Mucosa of gallbladder (tissue), 1 donor: ENCODE results near the gene CDC42SE2. TPM values are rescaled to one million over a fixed set of nuclear protein-coding genes. Genes with fewer than 3 reads are reported as not detected.
A peak's percentile ranks its signal among the peaks of the same experiment; 100 is the strongest.
"Not testable (repeated sequence)": the region's sequence is repeated elsewhere in the genome, so short reads cannot be mapped to it uniquely, and the experiment has no call there.

Experiments
- DNase-seq: peaks from one replicate; pipeline ENCODE4 v3.0.0-alpha.2; 2020; ENCODE audit warnings: low spot score
- total RNA-seq: library from RNA; stranded (reverse); gene quantifications from one replicate; pipeline ENCODE4 v1.2.1, GENCODE V29; 2021
- donor health status: DM: no; HTN: no; CAD: no.

Gene CDC42SE2
- total RNA-seq, 1 donor from 2014 or later = 47.6 TPM

DNA sequence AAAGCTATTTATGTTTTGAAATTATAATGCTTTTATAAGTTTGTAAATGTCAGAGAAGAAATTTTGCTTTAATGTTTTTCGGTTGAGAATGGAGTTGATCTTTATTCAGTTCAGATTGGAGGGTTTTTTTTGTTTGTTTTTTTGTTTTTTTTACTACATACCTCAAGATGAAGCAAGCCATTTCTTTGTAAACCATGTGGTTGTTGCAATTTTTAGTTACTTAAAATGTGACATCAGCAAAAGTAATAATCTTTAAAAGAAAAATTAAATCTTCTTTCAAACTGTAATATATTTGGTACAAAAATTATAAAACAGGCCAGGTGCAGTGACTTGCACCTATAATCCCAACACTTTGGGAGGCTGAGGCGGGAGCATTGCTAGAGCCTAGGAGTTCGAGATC lies 102.6 kb downstream of the CDC42SE2 start:
- no peak for DNase-seq

DNA sequence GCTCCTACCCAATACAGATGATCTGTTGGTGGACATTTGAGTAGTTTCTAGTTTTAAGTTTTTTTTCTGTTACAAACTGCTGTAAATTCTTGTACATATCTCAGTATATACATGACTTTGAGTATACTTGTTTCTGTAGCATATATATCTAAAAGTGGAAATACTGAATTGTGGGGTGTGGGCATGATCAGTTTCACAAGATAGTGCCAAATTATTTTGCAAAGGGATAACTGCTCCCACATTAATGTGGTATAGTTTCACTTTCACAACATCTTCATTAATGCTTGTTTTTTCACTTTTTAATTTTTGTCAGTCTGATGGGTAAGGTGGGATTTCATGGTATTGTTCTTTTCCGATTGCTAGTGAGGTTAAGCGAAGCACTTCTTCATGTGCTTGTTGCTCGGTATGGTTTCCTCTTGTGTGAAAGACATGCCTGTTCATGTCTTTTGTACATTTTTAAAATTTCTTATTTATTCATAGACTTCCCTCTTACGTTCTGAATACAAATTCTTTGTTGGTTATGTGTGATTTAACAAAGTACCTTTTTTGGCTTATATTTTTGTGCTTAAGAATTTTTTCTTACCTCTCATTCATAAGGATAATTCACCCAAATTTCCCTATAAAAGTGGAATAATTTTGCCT lies 103.5 kb downstream of the CDC42SE2 start:
- no peak for DNase-seq

DNA sequence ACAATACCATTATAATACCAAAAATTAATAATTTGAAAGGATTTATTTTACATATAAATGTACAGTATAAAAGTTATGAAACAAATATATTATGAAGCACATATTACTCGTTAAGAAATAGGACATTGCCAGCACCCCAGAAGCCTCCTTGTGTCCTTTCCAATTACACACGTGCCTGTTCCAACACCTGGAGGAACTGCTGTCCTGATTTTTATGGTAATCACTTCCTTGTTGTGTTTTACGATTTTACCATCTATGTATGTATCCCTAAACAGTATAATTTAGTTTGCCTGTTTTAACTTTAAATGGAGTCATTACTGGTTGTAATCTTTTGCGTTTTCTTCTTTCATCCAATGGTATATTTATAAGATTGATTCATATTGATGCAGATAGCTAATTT lies 105.0 kb downstream of the CDC42SE2 start:
- no peak for DNase-seq

DNA sequence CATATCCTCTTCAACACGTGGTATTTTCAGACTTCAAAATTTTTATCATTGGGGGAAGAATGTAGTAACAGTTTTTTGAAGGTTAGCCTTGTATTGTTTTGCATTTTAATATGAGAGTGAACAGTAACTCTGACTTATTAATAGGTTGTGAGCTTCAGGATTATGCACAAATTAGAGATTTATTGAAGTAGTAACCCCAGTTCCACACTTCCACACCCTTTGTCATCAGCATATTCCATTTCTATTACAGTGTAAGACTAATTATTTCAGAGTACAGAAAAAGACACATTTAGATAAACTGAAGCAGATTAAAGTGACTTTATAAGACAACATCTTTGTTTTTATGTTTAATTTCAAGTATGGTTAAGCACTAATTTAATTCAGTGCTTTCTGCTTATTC lies 105.7 kb downstream of the CDC42SE2 start:
- DNase-seq = no peak

DNA sequence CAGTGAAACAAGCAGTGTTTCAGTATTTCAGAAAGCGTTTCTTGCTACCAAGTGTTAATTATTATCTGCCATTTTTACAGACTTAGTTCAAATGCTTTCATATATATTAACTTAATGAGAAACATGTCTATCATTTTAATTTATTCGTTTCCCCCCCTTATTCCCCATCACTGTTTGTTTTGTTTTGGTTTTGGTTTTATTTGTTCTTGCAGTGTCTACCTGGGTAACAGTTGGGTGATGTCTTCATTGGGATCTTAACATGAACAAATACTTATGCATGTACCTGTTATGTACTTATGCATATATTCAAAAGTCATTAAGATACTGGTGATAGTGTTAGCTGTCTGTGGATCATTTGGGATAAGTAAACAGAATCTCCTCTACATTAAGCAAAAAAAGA lies 108.0 kb downstream of the CDC42SE2 start:
- no peak for DNase-seq

DNA sequence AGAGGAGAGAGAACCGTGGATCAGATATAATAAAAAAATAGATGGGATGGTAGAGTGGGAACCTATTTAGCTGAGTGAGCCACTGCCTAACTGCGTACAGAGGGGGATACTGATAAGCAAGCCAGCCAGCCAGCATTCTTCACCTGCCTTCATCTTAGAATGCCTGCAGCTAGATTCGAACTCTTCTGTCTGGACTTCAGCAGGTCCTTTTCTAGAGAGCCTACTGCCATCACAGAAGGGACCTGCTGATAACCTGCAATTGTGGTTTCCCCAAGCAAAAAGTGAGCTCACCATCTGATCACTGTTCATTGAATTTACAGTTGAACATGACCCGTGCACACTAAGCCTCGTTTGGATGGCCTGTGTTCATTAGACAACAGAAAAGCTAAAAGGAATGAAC lies 109.4 kb downstream of the CDC42SE2 start:
- DNase-seq = no peak

DNA sequence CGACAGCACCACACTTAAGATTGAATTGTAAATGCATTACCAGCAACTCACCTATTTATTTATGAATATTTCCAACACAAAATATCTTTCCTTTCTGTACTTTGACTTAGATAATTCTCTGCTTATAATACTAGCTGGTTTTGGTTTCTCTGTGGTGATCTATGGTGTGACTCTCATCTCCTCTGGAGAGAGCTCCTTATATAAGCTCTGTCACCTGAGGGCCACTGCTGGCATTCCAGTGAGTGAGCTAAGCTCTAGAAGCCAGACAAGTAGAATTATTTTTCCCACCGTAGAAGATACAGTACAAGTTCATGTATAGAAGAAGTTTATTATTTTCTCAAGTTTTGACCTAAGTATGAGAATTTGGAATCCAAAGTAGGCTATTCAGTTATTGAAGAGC lies 111.5 kb downstream of the CDC42SE2 start:
- no peak for DNase-seq

DNA sequence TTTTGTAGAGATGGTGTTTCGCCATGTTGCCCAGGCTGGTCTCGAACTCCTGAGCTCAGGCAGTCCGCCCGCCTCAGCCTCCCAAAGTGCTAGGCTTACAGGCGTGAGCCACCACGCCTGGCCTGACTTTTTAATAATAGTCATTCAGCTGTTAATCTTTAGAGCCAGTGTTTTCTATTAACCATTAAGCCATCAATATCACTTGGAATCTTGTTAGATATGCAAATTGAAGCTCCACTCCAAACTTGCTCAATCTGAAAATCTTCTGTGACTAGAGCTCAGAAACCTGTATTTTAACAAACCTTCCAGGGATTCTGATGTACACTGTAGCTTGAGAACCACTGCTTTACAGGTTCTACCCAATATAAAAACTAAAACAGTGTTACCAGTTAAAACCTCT lies 113.5 kb downstream of the CDC42SE2 start:
- no peak for DNase-seq

DNA sequence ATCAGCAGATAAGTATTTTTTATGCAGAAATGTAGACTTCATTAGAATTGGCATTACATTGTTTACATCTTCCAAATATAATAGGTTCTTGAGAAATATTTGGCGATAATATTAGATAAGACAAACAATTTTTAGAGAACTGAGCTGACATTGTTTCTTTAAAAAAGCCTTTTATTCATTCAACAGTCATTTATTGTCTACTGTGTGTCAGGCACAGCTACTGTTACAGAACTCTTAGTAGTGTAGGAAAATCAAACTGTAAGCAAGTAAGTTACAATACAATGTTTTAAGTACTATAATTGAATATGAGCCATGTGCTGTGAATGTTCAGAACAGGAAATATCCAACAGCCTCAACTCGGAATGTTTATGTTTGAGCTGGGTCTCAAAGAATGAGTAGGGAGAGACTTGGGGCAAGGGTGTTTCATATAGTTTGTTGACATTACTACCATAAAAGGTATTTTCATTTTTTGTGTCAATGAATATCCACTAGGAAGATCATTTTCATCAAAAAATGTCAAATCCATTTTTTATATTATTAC lies 114.0 kb downstream of the CDC42SE2 start:
- DNase-seq = no peak

DNA sequence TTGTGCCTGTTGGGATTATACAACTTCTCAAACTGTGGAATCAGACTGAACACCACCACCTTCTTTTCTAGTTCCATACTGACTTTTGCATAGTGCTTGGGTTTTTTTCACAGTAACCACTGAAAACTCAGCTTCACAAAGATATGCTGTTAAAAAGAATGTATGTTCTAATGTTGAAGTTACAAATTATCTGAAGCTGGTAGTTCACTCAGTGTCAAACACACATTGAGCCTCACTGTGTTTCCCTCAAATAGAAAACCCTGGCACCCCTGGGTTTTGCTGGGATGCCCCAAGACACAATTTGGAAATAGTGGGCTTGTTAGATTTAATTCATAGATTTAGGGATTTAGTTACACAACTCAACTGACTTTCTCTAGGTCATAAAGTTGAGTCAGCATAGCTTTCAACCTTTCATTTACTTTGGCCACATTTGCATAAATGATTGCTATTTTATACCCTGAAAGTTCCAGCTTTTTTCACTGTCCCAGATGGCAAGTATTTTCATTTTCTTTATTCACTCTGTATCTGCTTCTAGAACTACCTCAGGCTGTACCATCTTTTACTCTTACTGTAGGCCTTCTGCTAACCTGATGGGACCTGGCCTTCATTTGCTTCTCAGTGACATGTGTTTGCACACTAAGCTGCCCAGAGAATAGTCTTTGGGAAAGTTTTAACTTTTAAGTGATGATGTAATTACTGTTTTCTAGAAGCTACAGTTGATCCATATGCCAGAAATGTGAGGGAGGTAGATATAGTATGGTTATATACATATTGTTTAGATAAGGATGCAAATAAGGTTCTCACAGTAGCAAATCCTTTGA lies 115.1 kb downstream of the CDC42SE2 start:
- DNase-seq = no peak

DNA sequence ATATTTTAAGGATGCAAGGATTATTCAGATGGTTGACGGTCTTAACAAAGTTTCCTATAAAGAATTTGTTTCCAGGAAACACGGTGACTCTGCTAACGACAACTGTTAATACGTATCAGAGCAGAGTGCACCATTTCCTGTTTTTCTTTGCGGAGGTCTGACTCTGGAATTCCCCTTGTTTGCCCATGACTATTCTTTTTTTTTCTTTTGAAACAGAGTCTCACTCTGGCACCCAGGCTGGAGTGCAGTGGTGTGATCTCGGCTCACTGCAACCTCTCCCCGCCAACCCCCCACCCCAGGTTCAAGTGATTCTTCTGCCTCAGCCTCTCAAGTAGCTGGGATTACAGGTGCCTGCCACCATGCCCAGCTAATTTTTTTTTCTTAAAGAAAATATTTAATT lies 115.9 kb downstream of the CDC42SE2 start:
- peak; percentile 27 for DNase-seq

DNA sequence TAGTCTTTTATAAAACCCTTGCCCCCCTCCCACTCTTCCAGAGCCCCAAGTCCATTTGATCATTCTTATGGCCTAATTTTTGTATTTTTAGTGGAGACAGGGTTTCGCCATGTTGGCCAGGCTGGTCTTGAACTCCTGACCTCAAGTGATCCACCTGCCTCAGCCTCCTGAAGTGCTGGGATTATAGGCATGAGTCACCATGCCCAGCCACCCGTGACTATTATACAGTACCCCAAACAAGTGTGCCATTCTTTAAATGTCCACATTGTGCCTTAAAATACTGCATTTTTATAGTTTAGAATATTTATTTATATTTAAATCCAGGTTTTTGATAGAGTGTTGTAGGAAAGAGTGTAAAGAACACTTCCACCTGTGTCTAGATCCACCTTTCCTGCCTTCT lies 116.4 kb downstream of the CDC42SE2 start:
- not testable (repeated sequence) for DNase-seq

DNA sequence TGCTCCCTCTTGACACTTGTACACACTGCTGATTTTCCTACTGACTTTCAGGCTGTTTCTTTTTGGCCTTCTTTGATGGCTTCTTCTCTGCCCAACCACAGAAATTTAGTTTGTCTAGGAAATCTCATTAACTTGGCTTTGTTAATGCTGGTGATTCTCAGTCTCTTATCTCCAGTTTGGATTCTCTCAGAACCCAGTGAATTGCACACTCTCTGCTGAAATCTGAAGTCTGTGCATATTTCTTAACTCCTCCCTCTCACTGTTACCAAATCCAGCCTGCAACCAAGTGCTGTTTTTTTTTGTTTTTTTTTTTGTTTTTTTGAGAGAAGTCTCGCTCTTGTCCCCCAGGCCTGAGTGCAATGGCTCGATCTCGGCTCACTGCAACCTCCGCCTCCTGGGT lies 117.2 kb downstream of the CDC42SE2 start:
- DNase-seq = no peak

DNA sequence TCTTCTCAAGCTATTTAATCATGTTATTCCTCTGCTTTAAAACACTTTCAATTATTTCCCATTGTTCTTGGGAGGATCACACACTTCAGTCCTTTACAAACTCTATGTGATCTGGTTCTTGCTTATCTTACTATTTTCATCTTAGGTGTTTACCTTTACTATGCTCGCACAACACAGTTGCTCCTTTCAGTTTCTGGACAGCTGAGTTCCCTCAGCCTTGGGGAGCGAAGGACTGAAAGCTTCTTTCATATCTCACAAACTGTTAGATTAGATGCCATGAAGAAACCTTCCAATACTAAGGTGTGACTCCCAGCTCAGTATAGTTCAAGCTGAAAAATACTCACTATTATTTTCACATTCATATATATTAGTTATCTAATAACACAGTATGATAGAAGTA lies 117.9 kb downstream of the CDC42SE2 start:
- no peak for DNase-seq

DNA sequence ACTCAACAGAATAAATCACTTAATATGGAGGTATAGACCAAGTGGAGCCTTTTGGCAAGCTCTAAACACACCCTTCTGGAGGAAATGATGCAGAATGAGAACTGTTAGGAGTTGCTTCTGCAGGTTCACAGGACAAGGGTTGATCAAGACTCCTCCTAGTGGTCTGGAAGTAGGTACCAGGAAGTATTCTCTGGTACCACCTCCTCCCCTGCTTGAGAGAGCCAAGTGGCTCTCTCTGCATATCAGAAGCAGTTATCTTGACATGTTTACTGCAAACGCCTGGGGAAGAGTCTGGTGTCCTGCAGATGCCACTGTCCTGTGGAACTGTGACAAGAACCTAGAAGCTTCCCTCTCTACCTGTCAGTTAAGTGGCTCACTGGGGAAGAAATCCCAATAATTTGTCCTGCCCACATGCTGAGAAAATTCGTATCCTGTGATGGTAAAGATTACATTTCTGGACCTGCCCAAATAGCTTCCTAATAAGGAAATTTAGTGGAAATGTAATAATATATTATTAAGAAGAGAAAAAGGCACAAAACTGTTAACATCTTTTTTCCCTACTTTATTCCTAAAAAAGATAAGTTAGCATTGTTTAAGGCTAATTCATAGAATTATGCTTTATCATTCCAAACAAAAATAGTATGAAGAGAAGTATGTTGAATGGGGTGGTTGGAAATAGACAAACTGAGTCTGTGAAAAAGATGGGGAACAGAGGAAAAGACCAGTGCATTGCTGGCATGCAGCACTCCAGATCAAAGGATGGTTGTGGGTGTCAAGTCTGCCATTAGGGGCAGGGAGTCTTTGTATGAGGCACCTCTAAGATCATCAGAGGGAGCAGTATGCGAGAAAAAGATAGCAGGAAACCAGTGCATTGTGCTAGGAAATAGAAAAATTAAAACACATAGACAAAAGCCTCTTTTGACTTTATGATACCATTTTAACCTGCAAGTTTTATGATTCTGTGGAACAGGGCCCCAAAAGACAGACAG lies 118.8 kb downstream of the CDC42SE2 start:
- DNase-seq = peak; percentile 19

DNA sequence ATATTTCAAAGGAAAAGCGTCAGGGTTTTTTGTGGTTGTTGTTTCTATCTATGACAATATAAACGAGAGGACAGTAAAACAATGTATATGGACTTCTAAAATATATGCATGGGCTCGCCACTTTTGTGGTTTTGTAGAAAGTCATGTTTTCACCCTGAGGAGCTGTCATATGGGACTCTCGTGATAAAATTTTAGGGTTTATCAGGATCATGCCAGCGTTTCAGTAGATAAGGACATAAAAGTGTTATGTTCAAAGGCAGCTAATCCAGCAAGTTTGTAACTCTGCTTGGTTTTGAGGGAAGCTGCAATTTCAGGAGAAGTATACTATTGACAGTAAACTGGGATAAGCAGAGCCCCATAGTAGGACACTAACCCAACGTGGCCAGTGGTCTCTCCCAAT lies 120.3 kb downstream of the CDC42SE2 start:
- DNase-seq = no peak

DNA sequence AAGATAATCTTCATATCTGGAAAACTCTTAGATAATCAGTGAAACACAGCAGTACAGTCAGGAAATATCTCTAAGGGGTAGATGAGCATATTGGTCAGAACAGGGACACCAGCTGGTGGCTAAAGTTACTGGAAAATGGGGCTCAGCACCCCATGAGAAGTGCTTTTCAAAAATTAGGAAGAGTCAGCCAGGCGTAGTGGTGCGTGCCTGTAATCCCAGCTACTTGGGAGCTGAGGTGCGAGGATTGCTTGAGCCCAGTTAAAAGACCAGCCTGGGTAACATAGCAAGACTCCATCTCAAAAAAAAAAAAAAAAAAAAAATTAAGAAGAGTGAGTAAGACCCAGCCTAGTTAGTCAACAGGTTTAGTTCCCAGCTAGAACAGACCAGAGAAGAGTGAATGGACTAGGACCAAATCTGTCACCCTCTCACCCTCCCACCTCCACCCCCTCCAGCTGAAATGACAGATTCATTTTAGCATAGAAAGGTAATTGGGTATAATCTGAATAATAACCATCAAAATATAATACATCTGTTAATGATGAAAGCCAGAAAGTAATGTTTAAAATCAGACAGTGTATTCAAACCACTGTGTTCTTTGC lies 120.9 kb downstream of the CDC42SE2 start:
- DNase-seq = no peak

DNA sequence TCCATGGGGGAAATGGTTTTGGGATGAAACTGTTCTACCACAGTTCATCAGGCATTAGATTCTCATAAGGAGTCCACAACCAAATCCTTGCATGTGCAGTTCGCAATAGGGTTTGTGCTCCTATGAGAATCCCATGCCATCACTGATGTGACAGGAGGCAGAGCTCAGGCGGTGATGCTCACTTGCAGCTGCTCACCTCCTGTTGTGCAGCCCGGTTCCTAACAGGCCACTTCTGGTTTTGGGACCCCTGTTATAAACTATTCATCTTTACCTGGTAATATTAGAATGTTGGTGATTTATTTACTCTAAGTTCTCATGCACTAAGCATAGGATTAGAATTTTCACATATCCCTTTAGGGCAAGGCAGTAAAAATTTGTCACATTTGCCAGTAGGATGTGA lies 122.3 kb downstream of the CDC42SE2 start:
- DNase-seq = no peak

DNA sequence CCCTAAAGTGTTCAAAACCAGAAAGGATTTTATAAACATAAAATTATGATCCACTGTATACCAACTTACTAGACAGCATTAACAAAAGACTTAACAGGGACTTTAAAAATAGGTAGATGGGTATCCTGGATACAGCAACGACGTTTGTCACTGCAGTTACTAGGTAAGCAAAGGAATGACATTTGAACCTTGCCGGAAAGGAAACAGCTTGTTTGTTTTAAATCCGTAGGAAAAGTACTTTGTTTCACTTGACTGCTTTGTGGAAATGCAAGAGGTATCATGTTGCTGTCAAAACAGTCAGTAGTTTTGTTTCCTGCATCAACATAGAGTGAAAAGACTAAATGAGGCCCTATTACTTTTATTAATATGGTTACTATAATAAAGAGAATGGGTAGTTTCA lies 122.9 kb downstream of the CDC42SE2 start:
- no peak for DNase-seq

DNA sequence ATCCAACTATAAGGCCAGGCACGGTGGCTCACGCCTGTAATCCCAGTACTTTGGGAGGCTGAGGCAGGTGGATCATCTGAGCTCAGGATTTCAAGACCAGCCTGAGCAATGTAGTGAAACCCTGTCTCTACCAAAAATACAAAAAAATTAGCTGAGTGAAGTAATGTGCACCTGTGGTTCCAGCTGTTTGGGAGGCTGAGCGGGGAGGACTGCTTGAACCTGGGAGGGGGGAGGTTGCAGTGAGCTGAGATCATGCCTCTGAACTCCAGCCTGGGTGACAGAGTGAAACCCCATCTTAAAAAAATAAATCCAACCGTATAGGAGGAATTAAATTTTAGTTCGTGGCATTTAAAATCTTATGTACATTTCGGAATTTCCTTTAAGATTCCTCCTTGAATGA lies 123.4 kb downstream of the CDC42SE2 start:
- no peak for DNase-seq

DNA sequence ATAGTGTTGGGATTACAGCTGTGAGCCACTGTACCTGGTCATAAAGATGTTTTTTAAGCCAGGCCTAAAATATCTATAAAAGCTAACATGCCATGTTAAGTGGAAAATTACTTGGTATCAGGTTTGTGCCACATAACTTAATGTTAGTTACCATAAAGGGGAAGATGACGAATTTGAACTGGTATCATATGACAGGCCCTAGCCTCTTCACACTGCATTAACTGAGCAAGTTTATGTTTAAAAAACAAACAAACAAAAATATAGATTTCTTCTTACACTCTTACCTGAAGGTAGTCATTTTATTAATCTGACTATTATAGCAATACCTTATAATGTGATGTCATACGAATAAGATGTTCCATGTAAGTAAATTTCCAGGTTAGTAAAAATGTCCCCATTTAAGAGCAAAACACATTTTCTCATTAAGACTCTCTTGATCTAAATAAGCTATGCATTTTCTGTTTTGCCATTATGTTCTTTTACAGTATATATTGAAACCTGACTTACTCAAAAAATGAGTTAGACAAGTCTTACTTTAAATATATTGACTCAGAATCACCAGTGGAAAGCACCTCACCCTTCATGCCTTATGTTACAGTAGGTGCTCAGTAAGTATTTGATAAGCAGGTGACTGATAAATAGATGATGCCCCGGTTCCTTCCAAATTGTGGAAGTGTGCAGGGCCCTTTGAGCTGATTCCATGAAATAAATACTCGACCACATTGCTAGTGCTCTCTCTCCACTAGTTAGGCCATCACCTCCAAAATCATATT lies 125.4 kb downstream of the CDC42SE2 start:
- DNase-seq = no peak
